ENCODE results near the gene DNAH3.

GRCh38 chr16:20948444-20948843, 202.2 kb downstream of the DNAH3 start:
- no peak for TF ChIP-seq POLR2A (IDR thresholded peaks at IDR 0.05)
- TF ChIP-seq CTCF (IDR thresholded peaks at IDR 0.05) = no peak

All from testis (tissue), 2 donors.